ENCODE results near the gene TRPM3. TPM values are rescaled to one million over a fixed set of nuclear protein-coding genes. Genes with fewer than 3 reads are reported as not detected.

The TRPM3 gene
- total RNA-seq, 4 donors from 2014 or later, result 0.57 to 4.4 (median 1.4) TPM; not detected in 1

- no peak for TF ChIP-seq CTCF (IDR thresholded peaks at IDR 0.05; ENCODE audit: low read depth)
These were observed 571.5 kb downstream of the TRPM3 start for GRCh38 chr9:70549926-70550325.

- no peak for TF ChIP-seq CTCF (IDR thresholded peaks at IDR 0.05; ENCODE audit: low read depth)
These were observed 579.0 kb downstream of the TRPM3 start for GRCh38 chr9:70542311-70542931.

- no peak for TF ChIP-seq CTCF (IDR thresholded peaks at IDR 0.05; ENCODE audit: low read depth)
These were observed 581.4 kb downstream of the TRPM3 start for GRCh38 chr9:70540016-70540415.

- TF ChIP-seq CTCF (IDR thresholded peaks at IDR 0.05; ENCODE audit: low read depth), result no peak
These were observed 581.9 kb downstream of the TRPM3 start for GRCh38 chr9:70539526-70539925.

GRCh38 chr9:70539001-70539400, 582.4 kb downstream of the TRPM3 start:
- no peak for TF ChIP-seq CTCF (IDR thresholded peaks at IDR 0.05; ENCODE audit: low read depth)

GRCh38 chr9:70537084-70537483, 584.3 kb downstream of the TRPM3 start:
- TF ChIP-seq CTCF (IDR thresholded peaks at IDR 0.05; ENCODE audit: low read depth), result no peak

GRCh38 chr9:70535546-70536323, 585.7 kb downstream of the TRPM3 start:
- no peak for TF ChIP-seq CTCF (IDR thresholded peaks at IDR 0.05; ENCODE audit: low read depth)

All from subcutaneous adipose tissue (tissue), 4 donors.